Uterus (tissue), 2 donors: ENCODE measurements around the gene TBC1D1.

Source experiments
- POLR2A ChIP-seq, 2 donors: fragments of 450-650 bp; IDR thresholded peaks; one replicate each; pipeline ENCODE4 v1.6.1; 2016; ENCODE audit warnings: antibody characterized with exemption in 2 of 2, mild to moderate bottlenecking in 1 of 2, moderate library complexity in 1 of 2
- TF ChIP-seq, protein P1 (sequence below), 4 experiments: fragments of 200-600 bp in 2 of 4; fragments of 450-650 bp in 2 of 4; sonication (generic) in 2 of 4; IDR thresholded peaks; one replicate each; pipeline ENCODE4 v1.5.1; 2016 to 2019; ENCODE audit warnings: antibody characterized with exemption in 4 of 4, mild to moderate bottlenecking in 2 of 4, moderate library complexity in 1 of 4

DNA sequence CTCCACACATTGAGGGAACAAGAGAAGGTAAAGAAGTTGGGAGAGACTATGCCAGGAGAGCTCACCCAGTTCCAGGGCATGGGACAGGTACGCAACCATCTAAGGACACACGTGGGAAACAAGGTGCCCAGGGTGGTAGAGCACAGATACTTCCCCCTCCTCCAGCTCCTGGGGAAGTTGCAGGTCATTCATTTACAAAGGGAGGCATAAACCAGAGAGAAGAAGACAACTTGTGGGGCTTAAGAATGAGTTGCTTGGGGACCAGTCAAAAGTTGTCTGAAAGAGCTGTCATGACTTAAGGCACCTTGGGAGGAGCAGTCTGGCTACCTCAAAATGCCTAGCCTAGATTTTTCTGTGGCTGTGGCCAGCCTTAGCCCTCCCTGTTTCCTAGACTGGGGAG lies 255.5 kb downstream of the TBC1D1 start:
- TF ChIP-seq, protein P1, sequence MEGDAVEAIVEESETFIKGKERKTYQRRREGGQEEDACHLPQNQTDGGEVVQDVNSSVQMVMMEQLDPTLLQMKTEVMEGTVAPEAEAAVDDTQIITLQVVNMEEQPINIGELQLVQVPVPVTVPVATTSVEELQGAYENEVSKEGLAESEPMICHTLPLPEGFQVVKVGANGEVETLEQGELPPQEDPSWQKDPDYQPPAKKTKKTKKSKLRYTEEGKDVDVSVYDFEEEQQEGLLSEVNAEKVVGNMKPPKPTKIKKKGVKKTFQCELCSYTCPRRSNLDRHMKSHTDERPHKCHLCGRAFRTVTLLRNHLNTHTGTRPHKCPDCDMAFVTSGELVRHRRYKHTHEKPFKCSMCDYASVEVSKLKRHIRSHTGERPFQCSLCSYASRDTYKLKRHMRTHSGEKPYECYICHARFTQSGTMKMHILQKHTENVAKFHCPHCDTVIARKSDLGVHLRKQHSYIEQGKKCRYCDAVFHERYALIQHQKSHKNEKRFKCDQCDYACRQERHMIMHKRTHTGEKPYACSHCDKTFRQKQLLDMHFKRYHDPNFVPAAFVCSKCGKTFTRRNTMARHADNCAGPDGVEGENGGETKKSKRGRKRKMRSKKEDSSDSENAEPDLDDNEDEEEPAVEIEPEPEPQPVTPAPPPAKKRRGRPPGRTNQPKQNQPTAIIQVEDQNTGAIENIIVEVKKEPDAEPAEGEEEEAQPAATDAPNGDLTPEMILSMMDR (IDR thresholded peaks at IDR 0.05) = no peak
- no peak for TF ChIP-seq POLR2A (IDR thresholded peaks at IDR 0.05)
